ENCODE results near the gene KHDRBS2.

- TF ChIP-seq CTCF (conservative IDR thresholded peaks at IDR 0.05; ENCODE audit: low read length) (no peak), EZH2phosphoT487 (IDR thresholded peaks at IDR 0.05; ENCODE audit: borderline replicate concordance) (no peak)
Observed at GRCh38 chr6:62298745-62299392, 12.8 kb upstream of the KHDRBS2 start.
